HepG2 (cell line): ENCODE data around the gene ADCY9. TPM values are rescaled to one million over a fixed set of nuclear protein-coding genes. Genes with fewer than 3 reads are reported as not detected.

Experiments
- FOSL2 ChIP-seq: sonication (generic); formaldehyde crosslinking; IDR thresholded peaks from 2 replicates; pipeline ENCODE4 v1.4.0; 2020; ENCODE audit warnings: missing genetic modification reagents
- HNRNPLL ChIP-seq: fragments of 200-400 bp; formaldehyde crosslinking; IDR thresholded peaks from 2 replicates; pipeline ENCODE4 v1.6.1; 2017; ENCODE audit warnings: mild to moderate bottlenecking, low read depth, low read length; ENCODE audit not compliant: poor library complexity, severe bottlenecking
- NONO ChIP-seq, 2 experiments: fragments of 450-650 bp in 1 of 2; sonication (generic) in 1 of 2; formaldehyde crosslinking in 1 of 2; IDR thresholded peaks in 1 of 2; conservative IDR thresholded peaks in 1 of 2; 2 replicates each; pipeline versions ENCODE4 v1.6.1 to v1.8.0; 2017 to 2022; ENCODE audit warnings: mild to moderate bottlenecking in 1 of 2, missing genetic modification reagents in 1 of 2, moderate library complexity in 1 of 2
- SMAD3 ChIP-seq: sonication (generic); formaldehyde crosslinking; IDR thresholded peaks from 2 replicates; pipeline ENCODE4 v1.4.0; 2020; ENCODE audit warnings: missing genetic modification reagents
- TAF15 ChIP-seq: fragments of 200-400 bp; formaldehyde crosslinking; IDR thresholded peaks from one replicate; pipeline ENCODE4 v1.6.1; 2018; ENCODE audit warnings: mild to moderate bottlenecking, low read depth, low read length; ENCODE audit not compliant: poor library complexity, severe bottlenecking
- YY1 ChIP-seq: IDR thresholded peaks from 2 replicates; pipeline ENCODE4 v1.6.1; 2011; ENCODE audit warnings: low read length, low read depth, moderate library complexity, mild to moderate bottlenecking; ENCODE audit not compliant: insufficient read depth, insufficient replicate concordance
- ZFX ChIP-seq: sonication (generic); formaldehyde crosslinking; IDR thresholded peaks from 2 replicates; pipeline ENCODE4 v1.4.0; 2020; ENCODE audit warnings: mild to moderate bottlenecking, low read depth, missing genetic modification reagents, moderate library complexity
- ZNF879 ChIP-seq: sonication (generic); formaldehyde crosslinking; IDR thresholded peaks from 2 replicates; pipeline ENCODE4 v1.8.1; 2023; ENCODE audit warnings: missing genetic modification reagents
- polyA plus RNA-seq, 8 experiments: library from polyadenylated mRNA; depleted of rRNA in 3 of 8; stranded (reverse) in 7 of 8; unstranded in 1 of 8; fragments of >200 nt; fragmentation: Illumina TruSeq in 4 of 8; extraction: Trizol in 4 of 8; gene quantifications; 2 replicates each; pipeline versions ENCODE4 v1.2.1 to v1.2.3, GENCODE V29; 2011 to 2016; ENCODE audit warnings: low read depth in 4 of 8, missing spikeins in 1 of 8, mixed read lengths in 1 of 8; ENCODE audit not compliant: insufficient read depth in 1 of 8
- total RNA-seq, 5 experiments: library from RNA; depleted of rRNA; stranded (reverse); fragments of >200 nt; fragmentation: Illumina TruSeq; extraction: Trizol; gene quantifications; 2 replicates each; pipeline ENCODE4 v1.2.3, GENCODE V29; 2016; ENCODE audit warnings: low read depth in 1 of 5
- TF ChIP-seq, protein P1 (sequence below): sonication (generic); formaldehyde crosslinking; IDR thresholded peaks from 2 replicates; pipeline ENCODE4 v1.4.0; 2020; ENCODE audit warnings: mild to moderate bottlenecking, missing genetic modification reagents
- TF ChIP-seq, protein P2 (sequence below): sonication (generic); formaldehyde crosslinking; IDR thresholded peaks from 2 replicates; pipeline ENCODE4 v1.8.0; 2022; ENCODE audit warnings: missing genetic modification reagents, mild to moderate bottlenecking, borderline replicate concordance
- TF ChIP-seq, protein P3 (sequence below): sonication (generic); formaldehyde crosslinking; IDR thresholded peaks from 2 replicates; pipeline ENCODE4 v1.5.0; 2020; ENCODE audit warnings: mild to moderate bottlenecking, missing genetic modification reagents
- TF ChIP-seq, protein P4 (sequence below), 2 experiments: sonication (generic) in 1 of 2; formaldehyde crosslinking in 1 of 2; IDR thresholded peaks; 2 replicates each; pipeline versions ENCODE4 v1.4.0 to v1.6.1; 2016 to 2020; ENCODE audit warnings: borderline replicate concordance in 1 of 2, low read depth in 1 of 2, mild to moderate bottlenecking in 1 of 2, missing genetic modification reagents in 1 of 2
- TF ChIP-seq, protein P5 (sequence below): sonication (generic); formaldehyde crosslinking; IDR thresholded peaks from 2 replicates; pipeline ENCODE4 v1.8.0; 2022; ENCODE audit warnings: mild to moderate bottlenecking, missing genetic modification reagents; ENCODE audit not compliant: insufficient replicate concordance

Gene ADCY9
- total and polyA plus RNA-seq, 2 of the 13 experiments (the other 11 are each of a cell fraction or from before 2014, with no cell fraction given) = 11.2 to 13.9 TPM

DNA sequence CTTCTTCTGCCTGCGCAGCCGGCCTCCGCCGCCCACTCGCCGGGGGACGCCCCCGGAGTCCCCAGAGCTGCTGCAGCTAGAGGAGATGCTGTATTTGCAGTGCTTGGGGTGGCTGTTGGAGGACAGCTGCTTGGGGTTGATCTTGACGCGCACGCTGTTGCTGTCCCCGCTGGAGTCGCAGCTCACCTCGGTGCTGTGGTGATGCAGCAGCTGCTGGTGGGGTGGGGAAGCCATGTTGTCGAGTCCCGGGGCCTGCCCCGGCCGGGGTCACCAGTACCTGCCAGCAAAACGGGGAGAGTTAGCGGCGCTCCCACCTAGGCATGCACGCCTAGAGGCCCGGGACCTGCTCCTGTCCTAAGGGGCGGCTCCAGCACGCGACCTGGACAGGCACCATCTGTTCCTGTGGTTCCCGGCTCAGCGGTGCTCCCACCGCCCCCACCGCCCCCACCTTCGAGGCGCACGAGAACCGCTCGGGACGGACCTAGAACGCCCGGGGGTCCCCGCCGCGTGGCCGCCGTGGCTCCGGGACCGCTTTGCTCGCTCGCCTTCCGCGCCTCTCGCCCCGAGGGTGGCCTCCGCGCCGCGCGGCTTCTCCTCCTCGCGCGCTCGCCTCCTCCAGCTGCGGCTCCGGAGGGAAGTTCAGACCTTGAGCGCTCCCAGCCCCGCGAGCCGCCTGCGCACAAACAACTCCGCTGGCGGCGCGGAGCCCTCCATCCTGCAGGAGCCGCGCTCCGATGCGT, 863 bp downstream of the ADCY9 start (continued):
- TF ChIP-seq, protein P1, sequence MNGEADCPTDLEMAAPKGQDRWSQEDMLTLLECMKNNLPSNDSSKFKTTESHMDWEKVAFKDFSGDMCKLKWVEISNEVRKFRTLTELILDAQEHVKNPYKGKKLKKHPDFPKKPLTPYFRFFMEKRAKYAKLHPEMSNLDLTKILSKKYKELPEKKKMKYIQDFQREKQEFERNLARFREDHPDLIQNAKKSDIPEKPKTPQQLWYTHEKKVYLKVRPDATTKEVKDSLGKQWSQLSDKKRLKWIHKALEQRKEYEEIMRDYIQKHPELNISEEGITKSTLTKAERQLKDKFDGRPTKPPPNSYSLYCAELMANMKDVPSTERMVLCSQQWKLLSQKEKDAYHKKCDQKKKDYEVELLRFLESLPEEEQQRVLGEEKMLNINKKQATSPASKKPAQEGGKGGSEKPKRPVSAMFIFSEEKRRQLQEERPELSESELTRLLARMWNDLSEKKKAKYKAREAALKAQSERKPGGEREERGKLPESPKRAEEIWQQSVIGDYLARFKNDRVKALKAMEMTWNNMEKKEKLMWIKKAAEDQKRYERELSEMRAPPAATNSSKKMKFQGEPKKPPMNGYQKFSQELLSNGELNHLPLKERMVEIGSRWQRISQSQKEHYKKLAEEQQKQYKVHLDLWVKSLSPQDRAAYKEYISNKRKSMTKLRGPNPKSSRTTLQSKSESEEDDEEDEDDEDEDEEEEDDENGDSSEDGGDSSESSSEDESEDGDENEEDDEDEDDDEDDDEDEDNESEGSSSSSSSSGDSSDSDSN (CRISPR knock-in tag) = peak; percentile 71
- TF ChIP-seq ZFX (CRISPR knock-in tag) = peak; percentile 32; the same call in 1 of the 2 replicates
- TF ChIP-seq HNRNPLL = peak; percentile 97
- 0 out of 2 replicates have a peak, but pooled peaks have one; percentile 3 for TF ChIP-seq SMAD3 (CRISPR knock-in tag)
- TF ChIP-seq, protein P2, sequence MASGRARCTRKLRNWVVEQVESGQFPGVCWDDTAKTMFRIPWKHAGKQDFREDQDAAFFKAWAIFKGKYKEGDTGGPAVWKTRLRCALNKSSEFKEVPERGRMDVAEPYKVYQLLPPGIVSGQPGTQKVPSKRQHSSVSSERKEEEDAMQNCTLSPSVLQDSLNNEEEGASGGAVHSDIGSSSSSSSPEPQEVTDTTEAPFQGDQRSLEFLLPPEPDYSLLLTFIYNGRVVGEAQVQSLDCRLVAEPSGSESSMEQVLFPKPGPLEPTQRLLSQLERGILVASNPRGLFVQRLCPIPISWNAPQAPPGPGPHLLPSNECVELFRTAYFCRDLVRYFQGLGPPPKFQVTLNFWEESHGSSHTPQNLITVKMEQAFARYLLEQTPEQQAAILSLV (CRISPR knock-in tag) = peak; percentile 36; the same call in 1 of the 2 replicates
- TF ChIP-seq, protein P3, sequence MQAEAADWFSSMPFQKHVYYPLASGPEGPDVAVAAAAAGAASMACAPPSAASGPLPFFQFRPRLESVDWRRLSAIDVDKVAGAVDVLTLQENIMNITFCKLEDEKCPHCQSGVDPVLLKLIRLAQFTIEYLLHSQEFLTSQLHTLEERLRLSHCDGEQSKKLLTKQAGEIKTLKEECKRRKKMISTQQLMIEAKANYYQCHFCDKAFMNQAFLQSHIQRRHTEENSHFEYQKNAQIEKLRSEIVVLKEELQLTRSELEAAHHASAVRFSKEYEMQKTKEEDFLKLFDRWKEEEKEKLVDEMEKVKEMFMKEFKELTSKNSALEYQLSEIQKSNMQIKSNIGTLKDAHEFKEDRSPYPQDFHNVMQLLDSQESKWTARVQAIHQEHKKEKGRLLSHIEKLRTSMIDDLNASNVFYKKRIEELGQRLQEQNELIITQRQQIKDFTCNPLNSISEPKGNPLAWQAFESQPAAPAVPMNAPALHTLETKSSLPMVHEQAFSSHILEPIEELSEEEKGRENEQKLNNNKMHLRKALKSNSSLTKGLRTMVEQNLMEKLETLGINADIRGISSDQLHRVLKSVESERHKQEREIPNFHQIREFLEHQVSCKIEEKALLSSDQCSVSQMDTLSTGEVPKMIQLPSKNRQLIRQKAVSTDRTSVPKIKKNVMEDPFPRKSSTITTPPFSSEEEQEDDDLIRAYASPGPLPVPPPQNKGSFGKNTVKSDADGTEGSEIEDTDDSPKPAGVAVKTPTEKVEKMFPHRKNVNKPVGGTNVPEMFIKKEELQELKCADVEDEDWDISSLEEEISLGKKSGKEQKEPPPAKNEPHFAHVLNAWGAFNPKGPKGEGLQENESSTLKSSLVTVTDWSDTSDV = 0 out of 2 replicates have a peak, but pooled peaks have one; percentile 61
- TF ChIP-seq NONO (IDR thresholded peaks at IDR 0.05) = no peak
- 0 out of 2 replicates have a peak, but pooled peaks have one; percentile 30 for TF ChIP-seq NONO (CRISPR knock-in tag; conservative IDR thresholded peaks at IDR 0.05)
- TF ChIP-seq, protein P4, sequence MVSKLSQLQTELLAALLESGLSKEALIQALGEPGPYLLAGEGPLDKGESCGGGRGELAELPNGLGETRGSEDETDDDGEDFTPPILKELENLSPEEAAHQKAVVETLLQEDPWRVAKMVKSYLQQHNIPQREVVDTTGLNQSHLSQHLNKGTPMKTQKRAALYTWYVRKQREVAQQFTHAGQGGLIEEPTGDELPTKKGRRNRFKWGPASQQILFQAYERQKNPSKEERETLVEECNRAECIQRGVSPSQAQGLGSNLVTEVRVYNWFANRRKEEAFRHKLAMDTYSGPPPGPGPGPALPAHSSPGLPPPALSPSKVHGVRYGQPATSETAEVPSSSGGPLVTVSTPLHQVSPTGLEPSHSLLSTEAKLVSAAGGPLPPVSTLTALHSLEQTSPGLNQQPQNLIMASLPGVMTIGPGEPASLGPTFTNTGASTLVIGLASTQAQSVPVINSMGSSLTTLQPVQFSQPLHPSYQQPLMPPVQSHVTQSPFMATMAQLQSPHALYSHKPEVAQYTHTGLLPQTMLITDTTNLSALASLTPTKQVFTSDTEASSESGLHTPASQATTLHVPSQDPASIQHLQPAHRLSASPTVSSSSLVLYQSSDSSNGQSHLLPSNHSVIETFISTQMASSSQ (IDR thresholded peaks at IDR 0.05; ENCODE audit: low read depth) = no peak
- TF ChIP-seq, protein P4 (CRISPR knock-in tag; IDR thresholded peaks at IDR 0.05; ENCODE audit: borderline replicate concordance) = no peak
- TF ChIP-seq FOSL2 = no peak
- no peak for TF ChIP-seq TAF15
- no peak for TF ChIP-seq ZNF879 (CRISPR knock-in tag)
- peak; percentile 25 for TF ChIP-seq YY1
- TF ChIP-seq, protein P5, sequence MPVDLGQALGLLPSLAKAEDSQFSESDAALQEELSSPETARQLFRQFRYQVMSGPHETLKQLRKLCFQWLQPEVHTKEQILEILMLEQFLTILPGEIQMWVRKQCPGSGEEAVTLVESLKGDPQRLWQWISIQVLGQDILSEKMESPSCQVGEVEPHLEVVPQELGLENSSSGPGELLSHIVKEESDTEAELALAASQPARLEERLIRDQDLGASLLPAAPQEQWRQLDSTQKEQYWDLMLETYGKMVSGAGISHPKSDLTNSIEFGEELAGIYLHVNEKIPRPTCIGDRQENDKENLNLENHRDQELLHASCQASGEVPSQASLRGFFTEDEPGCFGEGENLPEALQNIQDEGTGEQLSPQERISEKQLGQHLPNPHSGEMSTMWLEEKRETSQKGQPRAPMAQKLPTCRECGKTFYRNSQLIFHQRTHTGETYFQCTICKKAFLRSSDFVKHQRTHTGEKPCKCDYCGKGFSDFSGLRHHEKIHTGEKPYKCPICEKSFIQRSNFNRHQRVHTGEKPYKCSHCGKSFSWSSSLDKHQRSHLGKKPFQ (CRISPR knock-in tag) = peak; percentile 45
